ENCODE measurements around the gene ADCY9.
A peak's percentile ranks its signal among the peaks of the same experiment; 100 is the strongest.
"Not testable (repeated sequence)": the region's sequence is repeated elsewhere in the genome, so short reads cannot be mapped to it uniquely, and the experiment has no call there.

The ADCY9 gene

GRCh38 chr16:3961449-3961849, 154.8 kb downstream of the ADCY9 start:
- no peak for DNase-seq (ENCODE audit: low read depth)
- H3K4me3 ChIP-seq (ENCODE audit: low read depth, low read length), result peak overlapping the region; percentile 80
- no peak for TF ChIP-seq MYC (IDR thresholded peaks at IDR 0.05; ENCODE audit: low read depth, low read length)
- TF ChIP-seq CTCF (IDR thresholded peaks at IDR 0.05; ENCODE audit: low read depth, low read length), result no peak
- no peak for TF ChIP-seq POLR2A (IDR thresholded peaks at IDR 0.05; ENCODE audit: extremely low read depth, insufficient read length)
- TF ChIP-seq MAX (IDR thresholded peaks at IDR 0.05; ENCODE audit: low read depth, low read length), result no peak

GRCh38 chr16:3959926-3960590, 156.2 kb downstream of the ADCY9 start:
- H3K4me3 ChIP-seq (ENCODE audit: low read depth, low read length), result peak overlapping the region; percentile 80
- DNase-seq (ENCODE audit: low read depth), result not testable (repeated sequence)

GRCh38 chr16:3959148-3959547, 157.1 kb downstream of the ADCY9 start:
- DNase-seq (ENCODE audit: low read depth), result no peak
- TF ChIP-seq MAX (IDR thresholded peaks at IDR 0.05; ENCODE audit: low read depth, low read length), result no peak
- TF ChIP-seq POLR2A (IDR thresholded peaks at IDR 0.05; ENCODE audit: extremely low read depth, insufficient read length), result no peak
- no peak for TF ChIP-seq MYC (IDR thresholded peaks at IDR 0.05; ENCODE audit: low read depth, low read length)
- TF ChIP-seq CTCF (IDR thresholded peaks at IDR 0.05; ENCODE audit: low read depth, low read length), result no peak
- no peak overlapping the region for H3K4me3 ChIP-seq (ENCODE audit: low read depth, low read length)

GRCh38 chr16:3957344-3957980, 158.8 kb downstream of the ADCY9 start:
- DNase-seq (ENCODE audit: low read depth), result no peak
- no peak for TF ChIP-seq POLR2A (IDR thresholded peaks at IDR 0.05; ENCODE audit: extremely low read depth, insufficient read length)
- no peak for TF ChIP-seq MAX (IDR thresholded peaks at IDR 0.05; ENCODE audit: low read depth, low read length)
- no peak for TF ChIP-seq CTCF (IDR thresholded peaks at IDR 0.05; ENCODE audit: low read depth, low read length)
- TF ChIP-seq MYC (IDR thresholded peaks at IDR 0.05; ENCODE audit: low read depth, low read length), result no peak
- no peak overlapping the region for H3K4me3 ChIP-seq (ENCODE audit: low read depth, low read length)

- TF ChIP-seq CTCF (IDR thresholded peaks at IDR 0.05; ENCODE audit: low read depth, low read length) (no peak), MAX (IDR thresholded peaks at IDR 0.05; ENCODE audit: low read depth, low read length) (no peak), MYC (IDR thresholded peaks at IDR 0.05; ENCODE audit: low read depth, low read length) (no peak), POLR2A (IDR thresholded peaks at IDR 0.05; ENCODE audit: extremely low read depth, insufficient read length) (no peak)
- peak; percentile 24 for DNase-seq (ENCODE audit: low read depth)
- H3K4me3 ChIP-seq (ENCODE audit: low read depth, low read length), result no peak overlapping the region
Measured at GRCh38 chr16:3954411-3954921, 161.8 kb downstream of the ADCY9 start.

- DNase-seq (ENCODE audit: low read depth), result no peak
- no peak for TF ChIP-seq CTCF (IDR thresholded peaks at IDR 0.05; ENCODE audit: low read depth, low read length)
- TF ChIP-seq MYC (IDR thresholded peaks at IDR 0.05; ENCODE audit: low read depth, low read length), result no peak
- TF ChIP-seq POLR2A (IDR thresholded peaks at IDR 0.05; ENCODE audit: extremely low read depth, insufficient read length), result no peak
- TF ChIP-seq MAX (IDR thresholded peaks at IDR 0.05; ENCODE audit: low read depth, low read length), result no peak
- no peak overlapping the region for H3K4me3 ChIP-seq (ENCODE audit: low read depth, low read length)
Measured at GRCh38 chr16:3953728-3954410, 162.4 kb downstream of the ADCY9 start.
